GM06990 (cell line): ENCODE data around the gene LDLR.
"Not testable (repeated sequence)": the region's sequence is repeated elsewhere in the genome, so short reads cannot be mapped to it uniquely, and the experiment has no call there.

ENCODE experiments used
- DNase-seq: peaks from one replicate; pipeline ENCODE4 v3.0.0-alpha.2; 2011; ENCODE audit not compliant: insufficient read length; ENCODE audit errors: extremely low read depth
- H3K27me3 ChIP-seq: replicated peaks from 2 replicates; pipeline ENCODE4 v1.6.0; 2011; ENCODE audit warnings: low read length; ENCODE audit not compliant: control insufficient read depth, insufficient read depth
- H3K36me3 ChIP-seq: 2 replicates; pipeline ENCODE4 v1.5.1; 2011; ENCODE audit warnings: low read length; ENCODE audit not compliant: control insufficient read depth, insufficient read depth
- H3K4me3 ChIP-seq: replicated peaks from 2 replicates; pipeline ENCODE4 v1.5.1; 2011; ENCODE audit warnings: low read depth, mild to moderate bottlenecking, control low read depth, low read length
- CTCF ChIP-seq: IDR thresholded peaks from 2 replicates; pipeline ENCODE4 v1.5.1; 2011; ENCODE audit warnings: low read length, control low read depth, mild to moderate bottlenecking, inconsistent platforms; ENCODE audit not compliant: insufficient read depth, poor library complexity, severe bottlenecking

LDLR gene

GRCh38 chr19:11152318-11153062, 63.2 kb downstream of the LDLR start:
- Histone ChIP-seq H3K4me3 (no peak overlapping the region), H3K27me3 (no peaks in the 10 kb centered on the region), H3K36me3 (peaks cover 6% of the 10 kb centered on the region)
- no peak for TF ChIP-seq CTCF
- DNase-seq = no peak

GRCh38 chr19:11154683-11155047, 65.4 kb downstream of the LDLR start:
- Histone ChIP-seq H3K27me3 (no peaks in the 10 kb centered on the region), H3K36me3 (no peaks in the 10 kb centered on the region; the same call in 1 of the 2 replicates), H3K4me3 (peak overlapping the region; percentile 97)
- TF ChIP-seq CTCF = no peak
- no peak for DNase-seq

GRCh38 chr19:11155373-11156120, 66.3 kb downstream of the LDLR start, which contains the start of gene SPC24:
Gene SPC24, minus strand, starts transcription at chr19:11155782. Its CDS starts 6 bp downstream, at chr19:11155776.
- Histone ChIP-seq H3K27me3 (no peaks in the 10 kb centered on the region), H3K4me3 (peak within 1 kb of the TSS; percentile 97), H3K36me3 (no peaks in the 10 kb centered on the region; the same call in 1 of the 2 replicates)
- DNase-seq = peak; percentile 93
- TF ChIP-seq CTCF = no peak

- H3K36me3 ChIP-seq = no peaks in the 10 kb centered on the region
- H3K4me3 ChIP-seq = no peak overlapping the region
- no peak for TF ChIP-seq CTCF
- H3K27me3 ChIP-seq = no peaks in the 10 kb centered on the region
- no peak for DNase-seq
Measured at GRCh38 chr19:11159598-11160439, 70.6 kb downstream of the LDLR start.

- not testable (repeated sequence) for H3K36me3 ChIP-seq, H3K4me3 ChIP-seq, H3K27me3 ChIP-seq, DNase-seq
Measured at GRCh38 chr19:11160440-11160768, 71.1 kb downstream of the LDLR start.

GRCh38 chr19:11164296-11164695, 75.0 kb downstream of the LDLR start:
- H3K36me3 ChIP-seq = no peaks in the 10 kb centered on the region

More at GRCh38 chr19:11164296-11164695, 75.0 kb downstream of the LDLR start:
- Histone ChIP-seq H3K4me3 (no peak overlapping the region), H3K27me3 (no peaks in the 10 kb centered on the region)
- TF ChIP-seq CTCF = no peak
- no peak for DNase-seq
